ENCODE data around the gene ECHDC3.

GRCh38 chr10:11741608-11742007 is 574 bp upstream of the ECHDC3 start:
- TF ChIP-seq CTCF (IDR thresholded peaks at IDR 0.05): no peak
- TF ChIP-seq POLR2A (IDR thresholded peaks at IDR 0.05): no peak

Measured in adrenal gland (tissue), 5 donors.